LNCAP (cell line): Measurements from ENCODE around the gene ADIPOR2.

Experiments
- TF ChIP-seq, protein P1 (sequence below): fragments of 450-650 bp; IDR thresholded peaks from 2 replicates; pipeline ENCODE4 v1.5.1; 2017; ENCODE audit warnings: mild to moderate bottlenecking

Gene ADIPOR2

DNA sequence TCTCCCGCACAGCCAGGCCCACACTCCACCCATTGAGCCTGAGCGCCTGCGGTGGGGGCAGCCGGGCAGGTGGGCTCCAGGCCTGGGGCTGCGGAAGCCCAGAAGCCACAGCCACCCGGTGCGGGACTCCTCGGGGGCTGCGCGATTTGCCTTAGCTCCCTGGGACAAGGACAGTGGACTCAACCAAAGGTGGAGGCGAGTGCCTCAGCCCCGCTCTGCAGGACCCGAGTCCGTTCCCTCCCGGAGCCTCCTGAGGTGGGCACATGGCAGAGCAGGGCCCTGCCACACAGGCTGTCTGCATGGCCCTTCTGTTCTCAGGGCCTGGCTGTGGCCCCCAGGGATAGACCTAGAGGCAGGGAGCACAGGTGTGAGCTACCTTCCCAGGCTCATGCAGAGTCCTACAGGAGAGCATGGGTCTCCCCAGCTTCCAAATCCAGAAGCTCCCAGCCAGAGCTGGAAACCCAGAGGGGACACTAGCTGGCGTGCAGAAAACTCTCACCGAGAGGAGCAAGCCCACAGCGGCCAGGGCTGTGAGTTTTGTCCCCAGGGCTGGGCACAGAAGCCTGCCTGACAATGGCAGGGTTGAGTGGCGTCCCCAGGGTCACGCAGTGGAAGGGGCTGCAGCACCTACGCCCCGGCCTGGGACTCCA is 107.2 kb downstream of the ADIPOR2 start:
- TF ChIP-seq, protein P1, sequence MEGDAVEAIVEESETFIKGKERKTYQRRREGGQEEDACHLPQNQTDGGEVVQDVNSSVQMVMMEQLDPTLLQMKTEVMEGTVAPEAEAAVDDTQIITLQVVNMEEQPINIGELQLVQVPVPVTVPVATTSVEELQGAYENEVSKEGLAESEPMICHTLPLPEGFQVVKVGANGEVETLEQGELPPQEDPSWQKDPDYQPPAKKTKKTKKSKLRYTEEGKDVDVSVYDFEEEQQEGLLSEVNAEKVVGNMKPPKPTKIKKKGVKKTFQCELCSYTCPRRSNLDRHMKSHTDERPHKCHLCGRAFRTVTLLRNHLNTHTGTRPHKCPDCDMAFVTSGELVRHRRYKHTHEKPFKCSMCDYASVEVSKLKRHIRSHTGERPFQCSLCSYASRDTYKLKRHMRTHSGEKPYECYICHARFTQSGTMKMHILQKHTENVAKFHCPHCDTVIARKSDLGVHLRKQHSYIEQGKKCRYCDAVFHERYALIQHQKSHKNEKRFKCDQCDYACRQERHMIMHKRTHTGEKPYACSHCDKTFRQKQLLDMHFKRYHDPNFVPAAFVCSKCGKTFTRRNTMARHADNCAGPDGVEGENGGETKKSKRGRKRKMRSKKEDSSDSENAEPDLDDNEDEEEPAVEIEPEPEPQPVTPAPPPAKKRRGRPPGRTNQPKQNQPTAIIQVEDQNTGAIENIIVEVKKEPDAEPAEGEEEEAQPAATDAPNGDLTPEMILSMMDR: no peak

DNA sequence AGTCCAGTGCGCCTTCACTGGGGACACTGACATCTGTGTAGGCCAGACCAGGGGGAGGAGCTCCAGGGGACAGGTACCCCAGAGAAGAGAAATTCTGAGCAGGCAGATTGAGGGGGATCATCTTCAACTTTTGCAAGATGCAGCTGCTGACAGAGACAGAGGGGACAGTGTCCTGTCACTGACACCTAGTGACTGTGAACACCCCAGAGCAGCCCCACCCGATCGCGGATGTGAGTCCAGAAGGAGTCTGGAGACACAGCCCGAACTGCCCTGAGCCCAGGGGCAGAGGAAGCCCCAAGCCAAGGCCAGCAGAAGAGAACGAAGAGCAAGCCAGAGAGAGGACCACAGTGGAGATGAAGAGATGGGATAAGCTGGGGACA is 107.8 kb downstream of the ADIPOR2 start:
- TF ChIP-seq, protein P1: no peak

DNA sequence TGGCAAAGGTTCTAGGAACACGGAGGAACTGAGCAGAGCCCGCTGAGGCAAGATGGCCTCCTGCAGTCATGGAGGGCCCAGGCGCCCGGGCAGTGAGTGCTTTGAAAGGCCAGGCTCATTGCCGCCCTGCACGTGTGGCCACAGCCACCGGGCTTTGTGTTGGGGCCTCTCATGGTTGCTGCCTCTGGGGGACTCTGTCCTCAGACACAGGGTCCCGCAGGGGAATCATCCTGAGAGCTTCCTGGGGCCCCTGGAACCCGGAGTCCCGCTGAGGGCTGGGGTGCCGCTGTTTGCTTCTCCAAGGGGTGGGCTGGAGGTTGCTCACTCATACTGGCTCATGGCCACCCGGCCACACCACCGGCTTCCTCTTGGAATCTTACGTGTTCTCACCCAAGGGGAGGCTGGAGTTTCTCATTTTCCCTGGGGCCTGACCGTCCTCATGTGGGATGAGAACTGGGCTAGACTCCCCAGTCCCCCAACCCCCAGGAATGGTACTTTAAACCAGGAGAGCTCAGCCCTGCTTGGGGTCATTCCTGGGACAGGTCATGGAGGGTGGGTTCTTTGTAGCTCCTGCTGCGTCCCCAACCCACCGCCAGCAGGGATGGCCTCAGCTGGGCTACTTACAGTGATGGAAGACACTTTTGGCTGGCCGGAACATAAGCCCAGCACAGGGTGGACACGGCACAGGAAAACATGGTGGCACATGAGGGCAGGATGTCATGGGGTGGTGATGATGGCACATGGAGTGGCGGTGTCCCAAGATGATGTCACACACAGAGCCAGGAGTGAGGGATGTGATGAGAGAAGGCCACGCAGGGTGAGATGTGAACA is 108.4 kb downstream of the ADIPOR2 start:
- TF ChIP-seq, protein P1: no peak

DNA sequence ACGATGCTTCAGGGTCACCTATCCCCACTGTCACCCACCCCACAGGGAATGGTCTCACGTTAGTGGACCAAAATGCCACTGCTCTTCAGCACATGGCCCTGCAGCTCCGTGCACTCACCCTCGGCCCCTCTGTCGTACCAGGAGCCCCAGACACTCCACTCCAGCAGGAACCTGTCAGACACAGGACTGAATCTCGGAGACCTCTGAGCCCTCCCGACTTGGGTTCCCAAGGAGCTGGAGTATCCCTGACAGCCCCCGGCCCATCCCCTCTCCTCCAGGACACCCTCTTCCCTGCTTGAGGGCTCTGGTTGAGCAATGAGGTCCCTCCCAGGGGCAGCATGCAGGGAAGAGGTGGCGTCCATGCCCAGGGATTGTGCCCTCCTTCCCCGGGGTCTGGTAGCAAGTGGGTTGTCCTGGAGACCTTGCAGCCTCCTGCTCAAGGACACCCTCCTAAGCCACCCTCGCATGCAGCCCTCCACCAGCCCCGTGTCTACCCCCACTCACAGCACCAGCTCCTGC is 109.1 kb downstream of the ADIPOR2 start:
- TF ChIP-seq, protein P1: no peak

DNA sequence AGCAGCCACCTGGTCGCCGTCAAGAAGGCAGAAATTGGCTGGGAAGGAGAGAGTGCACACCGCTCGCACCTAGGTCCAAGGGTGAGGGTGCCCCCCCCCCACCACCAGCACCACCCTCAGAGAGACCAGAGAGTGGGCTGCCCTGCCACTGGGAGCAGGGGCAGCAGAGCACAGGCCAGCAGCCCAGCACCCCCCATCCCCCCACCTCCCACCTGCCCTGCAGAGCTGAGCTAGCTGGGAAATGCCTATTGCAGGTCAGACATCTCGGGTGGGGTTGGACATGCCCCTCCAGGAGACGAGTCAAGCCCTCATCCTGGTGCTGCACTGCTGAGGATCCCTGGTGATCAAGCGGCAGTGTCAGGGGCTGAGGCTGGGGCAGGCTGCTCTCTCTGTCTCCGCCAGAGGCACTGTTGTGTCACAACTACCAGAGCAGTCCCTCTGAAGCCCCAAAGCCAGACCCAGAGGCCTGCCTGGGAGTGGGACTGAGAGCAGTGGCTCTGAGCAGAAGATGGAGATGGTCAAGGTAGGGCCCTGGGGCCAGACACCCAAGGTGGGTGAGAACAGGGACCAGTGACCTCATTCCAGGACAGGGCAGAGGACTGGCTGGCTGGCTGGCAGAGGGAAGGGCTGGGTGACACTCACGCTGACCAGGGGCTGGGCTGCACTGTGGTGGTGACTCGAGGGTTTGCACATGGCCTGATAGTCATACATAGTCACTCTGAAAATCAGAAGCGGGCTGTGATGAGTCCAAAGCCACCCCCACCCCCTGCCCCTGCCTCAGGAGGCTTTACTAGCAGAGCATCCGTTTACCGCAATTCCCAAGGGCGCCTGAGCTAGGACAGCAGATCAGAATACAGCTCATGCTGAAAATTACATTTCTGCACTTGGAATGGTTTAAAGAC is 109.8 kb downstream of the ADIPOR2 start:
- TF ChIP-seq, protein P1: no peak

DNA sequence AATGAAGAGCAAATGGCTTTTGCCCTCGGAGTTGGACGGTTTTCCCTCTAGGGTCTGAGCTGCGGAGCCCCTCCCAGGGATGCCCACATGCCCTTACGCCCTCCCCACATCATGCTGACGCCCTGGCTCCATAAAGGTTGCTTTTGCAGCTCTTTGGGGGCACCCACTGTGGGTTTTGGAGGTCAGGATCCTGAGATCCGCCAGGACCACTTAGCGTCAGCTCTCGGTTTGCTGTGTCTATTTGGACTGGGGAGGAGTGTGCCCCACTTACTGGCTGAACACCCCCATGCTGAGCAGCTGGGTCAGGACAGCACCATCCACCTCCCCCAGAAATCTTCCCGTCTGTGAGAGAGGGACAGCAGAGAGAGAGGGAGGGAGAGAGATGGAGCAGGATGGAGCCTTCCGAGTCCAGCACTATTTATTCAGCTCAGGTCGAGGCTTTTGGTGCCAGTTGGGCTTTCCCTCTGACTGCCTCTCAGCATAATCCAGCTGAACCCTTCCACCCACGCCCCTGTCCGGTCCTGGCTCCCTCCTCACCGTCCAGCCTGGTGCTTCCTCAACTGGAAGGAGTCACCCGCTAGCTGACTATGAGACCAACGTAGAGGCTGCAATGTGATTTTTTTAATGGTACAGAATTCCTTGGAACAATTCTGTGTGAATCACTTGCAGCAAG is 110.6 kb downstream of the ADIPOR2 start:
- TF ChIP-seq, protein P1: no peak

DNA sequence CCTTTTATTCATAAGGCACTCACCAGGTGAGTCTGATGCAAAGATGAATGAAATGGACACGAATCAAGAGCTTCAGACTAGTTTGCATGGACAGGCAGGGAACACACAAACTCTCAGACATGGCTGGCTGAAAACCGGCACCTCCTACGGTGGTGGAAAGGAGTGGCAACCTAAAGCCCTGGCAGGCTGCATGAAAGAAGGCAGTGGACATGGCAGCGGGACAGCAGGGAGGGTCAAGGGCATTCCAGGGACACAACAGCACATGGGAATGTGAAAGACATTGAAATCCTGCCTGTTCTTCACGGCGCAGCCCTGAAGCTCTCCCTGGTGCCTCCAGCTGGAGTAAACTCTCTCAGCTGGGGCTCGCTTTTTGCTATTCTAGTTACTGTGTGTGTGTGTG is 112.9 kb downstream of the ADIPOR2 start:
- TF ChIP-seq, protein P1: no peak
